ENCODE measurements around the gene PIK3C2G. TPM values are rescaled to one million over a fixed set of nuclear protein-coding genes. Genes with fewer than 3 reads are reported as not detected.
A peak's percentile ranks its signal among the peaks of the same experiment; 100 is the strongest.

PIK3C2G gene
- total RNA-seq, 1 donor from 2014 or later: 1.7 TPM

GRCh38 chr12:18576648-18577047 lies 315.3 kb downstream of the PIK3C2G start:
- H3K27ac ChIP-seq: no peak overlapping the region
- H3K4me1 ChIP-seq: no peaks in the 10 kb centered on the region
- intact Hi-C loops (cut with DNase I): no loop called here
- DNase-seq (ENCODE audit: extremely low spot score in 2 of 2): no peak
- no peak for TF ChIP-seq POLR2AphosphoS5 (IDR thresholded peaks at IDR 0.05; ENCODE audit: insufficient read depth in 1 of 2, low read depth in 1 of 2)
- TF ChIP-seq CTCF (IDR thresholded peaks at IDR 0.05): no peak
- no peak for TF ChIP-seq POLR2A (IDR thresholded peaks at IDR 0.05)
- no peaks in the 10 kb centered on the region for H3K36me3 ChIP-seq
- H3K4me3 ChIP-seq: no peak overlapping the region
- H3K27me3 ChIP-seq: no peaks in the 10 kb centered on the region
- no peaks in the 10 kb centered on the region for H3K9me3 ChIP-seq

- Histone ChIP-seq H3K9me3 (no peaks in the 10 kb centered on the region), H3K36me3 (no peaks in the 10 kb centered on the region), H3K4me3 (no peak overlapping the region), H3K27ac (no peak overlapping the region), H3K4me1 (no peaks in the 10 kb centered on the region), H3K27me3 (no peaks in the 10 kb centered on the region)
- intact Hi-C loops (cut with DNase I): no loop called here
- TF ChIP-seq POLR2A (IDR thresholded peaks at IDR 0.05) (no peak), CTCF (IDR thresholded peaks at IDR 0.05) (no peak), POLR2AphosphoS5 (IDR thresholded peaks at IDR 0.05; ENCODE audit: insufficient read depth in 1 of 2, low read depth in 1 of 2) (no peak)
- DNase-seq (ENCODE audit: extremely low spot score in 2 of 2): no peak
These were observed 316.9 kb downstream of the PIK3C2G start for GRCh38 chr12:18578191-18578590.

GRCh38 chr12:18580291-18580690 lies 319.0 kb downstream of the PIK3C2G start:
- no peak overlapping the region for H3K4me3 ChIP-seq
- no peak for DNase-seq (ENCODE audit: extremely low spot score in 2 of 2)
- H3K4me1 ChIP-seq: no peaks in the 10 kb centered on the region
- no peaks in the 10 kb centered on the region for H3K9me3 ChIP-seq
- H3K36me3 ChIP-seq: no peaks in the 10 kb centered on the region
- intact Hi-C loops (cut with DNase I): no loop called here
- no peaks in the 10 kb centered on the region for H3K27me3 ChIP-seq
- TF ChIP-seq CTCF (IDR thresholded peaks at IDR 0.05) (no peak), POLR2AphosphoS5 (IDR thresholded peaks at IDR 0.05; ENCODE audit: insufficient read depth in 1 of 2, low read depth in 1 of 2) (peak in 1 of 2 donors; percentile 18)
- no peak overlapping the region for H3K27ac ChIP-seq

- no peaks in the 10 kb centered on the region for H3K36me3 ChIP-seq
- no peaks in the 10 kb centered on the region for H3K27me3 ChIP-seq
- no peaks in the 10 kb centered on the region for H3K9me3 ChIP-seq
- no peak for DNase-seq (ENCODE audit: extremely low spot score in 2 of 2)
- TF ChIP-seq CTCF (IDR thresholded peaks at IDR 0.05) (no peak), POLR2AphosphoS5 (IDR thresholded peaks at IDR 0.05; ENCODE audit: insufficient read depth in 1 of 2, low read depth in 1 of 2) (no peak), POLR2A (IDR thresholded peaks at IDR 0.05) (no peak)
- no peaks in the 10 kb centered on the region for H3K4me1 ChIP-seq
- H3K4me3 ChIP-seq: no peak overlapping the region
- no peak overlapping the region for H3K27ac ChIP-seq
- intact Hi-C loops (cut with DNase I): no loop called here
These were observed 319.4 kb downstream of the PIK3C2G start for GRCh38 chr12:18580706-18581105.

GRCh38 chr12:18581232-18581962 lies 320.1 kb downstream of the PIK3C2G start:
- intact Hi-C loops (cut with DNase I): no loop called here
- Histone ChIP-seq H3K36me3 (no peaks in the 10 kb centered on the region), H3K9me3 (no peaks in the 10 kb centered on the region), H3K4me3 (no peak overlapping the region), H3K4me1 (no peaks in the 10 kb centered on the region), H3K27me3 (no peaks in the 10 kb centered on the region), H3K27ac (no peak overlapping the region)
- DNase-seq (ENCODE audit: extremely low spot score in 2 of 2): no peak
- TF ChIP-seq CTCF (IDR thresholded peaks at IDR 0.05): no peak
- TF ChIP-seq POLR2AphosphoS5 (IDR thresholded peaks at IDR 0.05; ENCODE audit: insufficient read depth in 1 of 2, low read depth in 1 of 2): no peak
- no peak for TF ChIP-seq POLR2A (IDR thresholded peaks at IDR 0.05)

Data from vagina (tissue), 2 donors.